G401.6 (cell line): ENCODE results near the gene DEDD2.

Experiments used
- FAIRE-seq: peaks from 2 replicates; lab custom pipeline; 2012; peaks lifted over from hg19 to GRCh38; lab: Jason Lieb, UNC

The DEDD2 gene

GRCh38 chr19:42226886-42227285, 9.4 kb upstream of the DEDD2 start:
- FAIRE-seq: no peak

GRCh38 chr19:42225718-42226292, 8.3 kb upstream of the DEDD2 start:
- FAIRE-seq: no peak

GRCh38 chr19:42224940-42225717, 7.7 kb upstream of the DEDD2 start:
- FAIRE-seq: no peak

- FAIRE-seq: no peak
These were observed 3.2 kb upstream of the DEDD2 start for GRCh38 chr19:42220751-42221097.

- FAIRE-seq: peak; percentile 96
These were observed 2.6 kb upstream of the DEDD2 start, which contains the start of gene ZNF526 for GRCh38 chr19:42219812-42220750. Gene ZNF526 (plus strand): TSS chr19:42220312. CDS start chr19:42224404, 4,092 bp downstream.

GRCh38 chr19:42216653-42217519, 591 bp downstream of the DEDD2 start:
- FAIRE-seq: no peak

- no peak for FAIRE-seq
These were observed 2.5 kb downstream of the DEDD2 start for GRCh38 chr19:42214810-42215485.

- no peak for FAIRE-seq
These were observed 4.6 kb downstream of the DEDD2 start for GRCh38 chr19:42212886-42213285.

- FAIRE-seq: no peak
These were observed 8.9 kb downstream of the DEDD2 start for GRCh38 chr19:42208612-42209011.

- no peak for FAIRE-seq
These were observed 9.7 kb downstream of the DEDD2 start for GRCh38 chr19:42207767-42208271.

- no peak for FAIRE-seq
These were observed 10.4 kb downstream of the DEDD2 start for GRCh38 chr19:42206871-42207755.

GRCh38 chr19:42204664-42205063, 12.8 kb downstream of the DEDD2 start:
- no peak for FAIRE-seq

GRCh38 chr19:42203700-42204099, 13.8 kb downstream of the DEDD2 start:
- no peak for FAIRE-seq

GRCh38 chr19:42202290-42202880, 15.1 kb downstream of the DEDD2 start:
- no peak for FAIRE-seq

- no peak for FAIRE-seq
These were observed 15.8 kb downstream of the DEDD2 start for GRCh38 chr19:42201489-42202289.

GRCh38 chr19:42200116-42200715, 17.3 kb downstream of the DEDD2 start:
- FAIRE-seq: no peak

GRCh38 chr19:42199440-42200115, 17.9 kb downstream of the DEDD2 start:
- no peak for FAIRE-seq
